ENCODE measurements around the gene SDC4.
A peak's percentile ranks its signal among the peaks of the same experiment; 100 is the strongest.

The SDC4 gene

GRCh38 chr20:45297786-45298497, 50.3 kb downstream of the SDC4 start:
- no peak for DNase-seq (ENCODE audit: low spot score)

GRCh38 chr20:45294659-45295058, 53.6 kb downstream of the SDC4 start:
- no peak for DNase-seq (ENCODE audit: low spot score)

GRCh38 chr20:45294003-45294368, 54.2 kb downstream of the SDC4 start:
- no peak for DNase-seq (ENCODE audit: low spot score)

GRCh38 chr20:45293041-45294002, 54.9 kb downstream of the SDC4 start:
- peak; percentile 71 for DNase-seq (ENCODE audit: low spot score)

GRCh38 chr20:45292343-45292742, 55.9 kb downstream of the SDC4 start:
- no peak for DNase-seq (ENCODE audit: low spot score)

- no peak for DNase-seq (ENCODE audit: low spot score)
Measured at GRCh38 chr20:45291526-45291925, 56.7 kb downstream of the SDC4 start.

GRCh38 chr20:45290677-45291355, 57.4 kb downstream of the SDC4 start:
- peak; percentile 70 for DNase-seq (ENCODE audit: low spot score)

GRCh38 chr20:45289942-45290676, 58.1 kb downstream of the SDC4 start:
- DNase-seq (ENCODE audit: low spot score), result no peak

GRCh38 chr20:45288860-45289259, 59.4 kb downstream of the SDC4 start:
- no peak for DNase-seq (ENCODE audit: low spot score)

GRCh38 chr20:45288376-45288775, 59.8 kb downstream of the SDC4 start:
- DNase-seq (ENCODE audit: low spot score), result no peak

GRCh38 chr20:45283551-45284057, 64.6 kb downstream of the SDC4 start:
- peak; percentile 17 for DNase-seq (ENCODE audit: low spot score)

GRCh38 chr20:45282700-45283550, 65.3 kb downstream of the SDC4 start:
- no peak for DNase-seq (ENCODE audit: low spot score)

- DNase-seq (ENCODE audit: low spot score), result no peak
Measured at GRCh38 chr20:45279992-45280391, 68.2 kb downstream of the SDC4 start.

- DNase-seq (ENCODE audit: low spot score), result no peak
Measured at GRCh38 chr20:45275338-45275737, 72.9 kb downstream of the SDC4 start.

Measured in kidney capillary endothelial cell (primary cell).